HL-60 (cell line): Measurements from ENCODE around the gene DZIP1.

Experiments used
- CTCF ChIP-seq: IDR thresholded peaks from one replicate; pipeline ENCODE4 v1.5.1; 2011; ENCODE audit warnings: low read length, control low read depth, inconsistent platforms; ENCODE audit not compliant: insufficient read depth
- GABPA ChIP-seq: IDR thresholded peaks from 2 replicates; pipeline ENCODE4 v1.6.1; 2012; ENCODE audit warnings: low read depth
- POLR2AphosphoS5 ChIP-seq: IDR thresholded peaks from 2 replicates; pipeline ENCODE4 v1.6.1; 2012; ENCODE audit warnings: low read depth
- REST ChIP-seq: IDR thresholded peaks from 2 replicates; pipeline ENCODE4 v1.6.1; 2012; ENCODE audit warnings: low read depth; ENCODE audit not compliant: insufficient replicate concordance

GRCh38 chr13:95588721-95589120 lies 55.8 kb downstream of the DZIP1 start:
- TF ChIP-seq CTCF (no peak), REST (no peak), POLR2AphosphoS5 (no peak), GABPA (no peak)
